HEK293 (cell line): ENCODE data around the gene KCNE4.

Experiments used
- CTCF ChIA-PET: fragments of 350-600 bp; formaldehyde crosslinking; extraction: SDS; loops from one replicate; lab custom pipeline; 2021; ENCODE audit warnings: antibody characterized with exemption; lab: Yijun Ruan, JAX
- POLR2A ChIA-PET: fragments of 300-600 bp; formaldehyde crosslinking; extraction: SDS; loops from one replicate; lab custom pipeline; 2020; ENCODE audit warnings: antibody characterized with exemption, inconsistent platforms; lab: Yijun Ruan, JAX
- H3K27ac ChIP-seq: fragments of 200-500 bp; sonication (Bioruptor generic); 2 replicates; pipeline ENCODE4 v1.5.1; 2014; ENCODE audit warnings: low read depth, low read length, control low read depth, inconsistent platforms; ENCODE audit errors: extremely low read depth
- H3K36me3 ChIP-seq, 2 experiments: fragments of 200-500 bp in 1 of 2; sonication (Bioruptor generic) in 1 of 2; 1 replicate in 1 of 2; 2 replicates in 1 of 2; pipeline ENCODE4 v1.5.1; 2014 to 2017; ENCODE audit warnings: inconsistent platforms in 2 of 2, low read length in 2 of 2; ENCODE audit not compliant: control insufficient read depth in 2 of 2, insufficient read depth in 1 of 2
- H3K4me1 ChIP-seq: fragments of 200-500 bp; sonication (Bioruptor generic); 2 replicates; pipeline ENCODE4 v1.5.1; 2014; ENCODE audit warnings: mild to moderate bottlenecking, low read length, inconsistent platforms; ENCODE audit not compliant: control insufficient read depth, insufficient read depth
- H3K4me3 ChIP-seq: 2 replicates; pipeline ENCODE4 v1.5.1; 2011; ENCODE audit warnings: low read depth, mild to moderate bottlenecking, control low read depth, low read length, moderate library complexity
- H3K9me3 ChIP-seq: fragments of 200-500 bp; sonication (Bioruptor generic); 2 replicates; pipeline ENCODE4 v1.5.1; 2014; ENCODE audit warnings: low read depth, low read length, inconsistent platforms; ENCODE audit not compliant: control insufficient read depth, insufficient read depth
- GFI1B ChIP-seq: fragments of 450-650 bp; formaldehyde crosslinking; IDR thresholded peaks from 2 replicates; pipeline ENCODE4 v1.5.1; 2016; ENCODE audit warnings: missing biosample characterization, missing genetic modification characterization
- KLF16 ChIP-seq: fragments of 450-650 bp; formaldehyde crosslinking; IDR thresholded peaks from 2 replicates; pipeline ENCODE4 v1.5.1; 2017; ENCODE audit warnings: missing biosample characterization, missing genetic modification characterization
- OSR2 ChIP-seq: fragments of 450-650 bp; formaldehyde crosslinking; IDR thresholded peaks from 2 replicates; pipeline ENCODE4 v1.5.1; 2016; ENCODE audit warnings: missing biosample characterization, missing genetic modification characterization
- RBAK ChIP-seq: fragments of 450-650 bp; formaldehyde crosslinking; IDR thresholded peaks from 2 replicates; pipeline ENCODE4 v1.5.1; 2016; ENCODE audit warnings: missing biosample characterization, missing genetic modification characterization
- SETDB1 ChIP-seq: IDR thresholded peaks from one replicate; pipeline ENCODE4 v1.6.1; 2017; ENCODE audit warnings: mild to moderate bottlenecking, low read length, moderate library complexity, mixed read lengths; ENCODE audit not compliant: insufficient read length
- ZNF121 ChIP-seq: fragments of 450-650 bp; formaldehyde crosslinking; IDR thresholded peaks from 2 replicates; pipeline ENCODE4 v1.5.1; 2016; ENCODE audit warnings: missing biosample characterization, missing genetic modification characterization
- ZNF146 ChIP-seq: fragments of 450-650 bp; formaldehyde crosslinking; IDR thresholded peaks from 2 replicates; pipeline ENCODE4 v1.5.1; 2016; ENCODE audit warnings: missing biosample characterization, missing genetic modification characterization
- ZNF175 ChIP-seq: fragments of 450-650 bp; formaldehyde crosslinking; IDR thresholded peaks from 2 replicates; pipeline ENCODE4 v1.5.1; 2016; ENCODE audit warnings: missing biosample characterization, missing genetic modification characterization
- ZNF19 ChIP-seq: fragments of 450-650 bp; formaldehyde crosslinking; IDR thresholded peaks from 2 replicates; pipeline ENCODE4; 2016; ENCODE audit warnings: missing biosample characterization, missing genetic modification characterization, low read depth
- ZNF2 ChIP-seq: fragments of 450-650 bp; formaldehyde crosslinking; IDR thresholded peaks from 2 replicates; pipeline ENCODE4 v1.5.1; 2016; ENCODE audit warnings: missing biosample characterization, missing genetic modification characterization
- ZNF223 ChIP-seq: fragments of 450-650 bp; formaldehyde crosslinking; IDR thresholded peaks from 2 replicates; pipeline ENCODE4 v1.5.1; 2016; ENCODE audit warnings: missing biosample characterization, missing genetic modification characterization
- ZNF354C ChIP-seq: fragments of 450-650 bp; formaldehyde crosslinking; IDR thresholded peaks from 2 replicates; pipeline ENCODE4 v1.5.1; 2016; ENCODE audit warnings: missing biosample characterization, missing genetic modification characterization, low read depth, borderline replicate concordance
- ZNF404 ChIP-seq: fragments of 450-650 bp; formaldehyde crosslinking; IDR thresholded peaks from 2 replicates; pipeline ENCODE4 v1.5.1; 2017; ENCODE audit warnings: missing biosample characterization, missing genetic modification characterization
- ZNF433 ChIP-seq: fragments of 450-650 bp; formaldehyde crosslinking; IDR thresholded peaks from 2 replicates; pipeline ENCODE4 v1.5.1; 2016; ENCODE audit warnings: missing biosample characterization, missing genetic modification characterization, low read depth
- ZNF544 ChIP-seq: fragments of 450-650 bp; formaldehyde crosslinking; IDR thresholded peaks from 2 replicates; pipeline ENCODE4 v1.5.0; 2017; ENCODE audit warnings: missing biosample characterization, missing genetic modification characterization
- ZNF560 ChIP-seq: fragments of 450-650 bp; formaldehyde crosslinking; IDR thresholded peaks from 2 replicates; pipeline ENCODE4 v1.5.1; 2017; ENCODE audit warnings: missing biosample characterization, missing genetic modification characterization, borderline replicate concordance
- ZNF600 ChIP-seq: fragments of 450-650 bp; formaldehyde crosslinking; IDR thresholded peaks from 2 replicates; pipeline ENCODE4 v1.5.1; 2016; ENCODE audit warnings: missing biosample characterization, missing genetic modification characterization
- ZNF701 ChIP-seq: fragments of 450-650 bp; formaldehyde crosslinking; IDR thresholded peaks from 2 replicates; pipeline ENCODE4 v1.5.1; 2016; ENCODE audit warnings: missing biosample characterization, missing genetic modification characterization
- ZNF791 ChIP-seq: fragments of 450-650 bp; formaldehyde crosslinking; IDR thresholded peaks from 2 replicates; pipeline ENCODE4 v1.5.1; 2016; ENCODE audit warnings: missing biosample characterization, missing genetic modification characterization
- ZNF837 ChIP-seq: fragments of 450-650 bp; formaldehyde crosslinking; IDR thresholded peaks from 2 replicates; pipeline ENCODE4 v1.5.1; 2016; ENCODE audit warnings: missing biosample characterization, missing genetic modification characterization
- ZSCAN16 ChIP-seq: fragments of 450-650 bp; formaldehyde crosslinking; IDR thresholded peaks from 2 replicates; pipeline ENCODE4 v1.5.1; 2016; ENCODE audit warnings: missing biosample characterization, missing genetic modification characterization
- ZXDB ChIP-seq: fragments of 450-650 bp; formaldehyde crosslinking; IDR thresholded peaks from 2 replicates; pipeline ENCODE4 v1.5.1; 2016; ENCODE audit warnings: missing biosample characterization, missing genetic modification characterization
- TF ChIP-seq, protein P1 (sequence below): fragments of 450-650 bp; formaldehyde crosslinking; IDR thresholded peaks from 2 replicates; pipeline ENCODE4 v1.5.1; 2016; ENCODE audit warnings: missing biosample characterization, missing genetic modification characterization
- TF ChIP-seq, protein P2 (sequence below): fragments of 450-650 bp; formaldehyde crosslinking; IDR thresholded peaks from 2 replicates; pipeline ENCODE4 v1.5.1; 2017; ENCODE audit warnings: missing biosample characterization, missing genetic modification characterization

The KCNE4 gene

DNA sequence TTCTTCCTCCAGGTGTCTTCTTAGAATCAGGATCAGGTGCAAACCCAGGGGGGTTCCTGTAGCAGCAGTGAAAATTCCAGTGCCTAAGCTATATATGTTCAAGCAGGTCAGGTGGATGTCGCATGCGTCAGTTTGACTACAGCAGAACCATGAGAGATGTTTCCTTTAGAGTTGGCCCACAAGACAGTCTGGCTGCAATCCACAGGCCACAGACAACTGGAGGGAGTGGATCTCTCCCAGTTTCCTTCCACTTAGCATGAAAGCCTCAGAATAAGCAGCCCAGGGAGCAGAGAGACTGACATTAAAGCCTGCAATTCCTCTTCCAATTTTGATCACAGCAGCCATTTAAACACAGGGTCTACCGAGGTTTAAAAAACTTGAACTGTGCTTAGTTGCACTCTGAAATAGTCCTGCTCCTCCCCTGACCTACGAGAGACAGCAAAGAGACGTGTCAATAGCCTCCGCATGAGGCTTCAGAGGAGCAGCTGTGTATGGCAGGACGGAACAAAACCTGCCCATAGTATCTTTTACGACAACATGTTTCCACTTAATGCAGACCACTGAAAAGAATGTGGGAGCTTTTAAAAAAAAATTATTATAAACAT lies 988 bp upstream of the KCNE4 start:
- no peaks in the 10 kb centered on the region for H3K9me3 ChIP-seq
- ChIA-PET POLR2A (no interaction called here), CTCF (interaction anchor here (0.6 to 1.0 kb wide), 2 partner anchors 11 to 1532 kb away, joined by 3 read pairs; no protein-coding TSS in a partner anchor)
- no peaks in the 10 kb centered on the region for H3K36me3 ChIP-seq
- H3K4me3 ChIP-seq, result no peak overlapping the region
- H3K4me1 ChIP-seq, result peaks cover 8% of the 10 kb centered on the region
- H3K27ac ChIP-seq, result no peak overlapping the region
- no peak for TF ChIP-seq RBAK (tag by site-specific recombination)
- TF ChIP-seq ZNF560 (tag by site-specific recombination), result no peak
- TF ChIP-seq ZNF837 (tag by site-specific recombination), result no peak
- TF ChIP-seq SETDB1, result no peak
- TF ChIP-seq GFI1B, result no peak
- no peak for TF ChIP-seq ZNF2
- no peak for TF ChIP-seq ZXDB (tag by site-specific recombination)
- TF ChIP-seq, protein P1, sequence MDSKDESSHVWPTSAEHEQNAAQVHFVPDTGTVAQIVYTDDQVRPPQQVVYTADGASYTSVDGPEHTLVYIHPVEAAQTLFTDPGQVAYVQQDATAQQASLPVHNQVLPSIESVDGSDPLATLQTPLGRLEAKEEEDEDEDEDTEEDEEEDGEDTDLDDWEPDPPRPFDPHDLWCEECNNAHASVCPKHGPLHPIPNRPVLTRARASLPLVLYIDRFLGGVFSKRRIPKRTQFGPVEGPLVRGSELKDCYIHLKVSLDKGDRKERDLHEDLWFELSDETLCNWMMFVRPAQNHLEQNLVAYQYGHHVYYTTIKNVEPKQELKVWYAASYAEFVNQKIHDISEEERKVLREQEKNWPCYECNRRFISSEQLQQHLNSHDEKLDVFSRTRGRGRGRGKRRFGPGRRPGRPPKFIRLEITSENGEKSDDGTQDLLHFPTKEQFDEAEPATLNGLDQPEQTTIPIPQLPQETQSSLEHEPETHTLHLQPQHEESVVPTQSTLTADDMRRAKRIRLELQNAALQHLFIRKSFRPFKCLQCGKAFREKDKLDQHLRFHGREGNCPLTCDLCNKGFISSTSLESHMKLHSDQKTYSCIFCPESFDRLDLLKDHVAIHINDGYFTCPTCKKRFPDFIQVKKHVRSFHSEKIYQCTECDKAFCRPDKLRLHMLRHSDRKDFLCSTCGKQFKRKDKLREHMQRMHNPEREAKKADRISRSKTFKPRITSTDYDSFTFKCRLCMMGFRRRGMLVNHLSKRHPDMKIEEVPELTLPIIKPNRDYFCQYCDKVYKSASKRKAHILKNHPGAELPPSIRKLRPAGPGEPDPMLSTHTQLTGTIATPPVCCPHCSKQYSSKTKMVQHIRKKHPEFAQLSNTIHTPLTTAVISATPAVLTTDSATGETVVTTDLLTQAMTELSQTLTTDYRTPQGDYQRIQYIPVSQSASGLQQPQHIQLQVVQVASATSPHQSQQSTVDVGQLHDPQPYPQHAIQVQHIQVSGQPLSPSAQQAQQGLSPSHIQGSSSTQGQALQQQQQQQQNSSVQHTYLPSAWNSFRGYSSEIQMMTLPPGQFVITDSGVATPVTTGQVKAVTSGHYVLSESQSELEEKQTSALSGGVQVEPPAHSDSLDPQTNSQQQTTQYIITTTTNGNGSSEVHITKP (tag by site-specific recombination), result no peak
- no peak for TF ChIP-seq ZNF121
- TF ChIP-seq OSR2 (tag by site-specific recombination), result no peak

DNA sequence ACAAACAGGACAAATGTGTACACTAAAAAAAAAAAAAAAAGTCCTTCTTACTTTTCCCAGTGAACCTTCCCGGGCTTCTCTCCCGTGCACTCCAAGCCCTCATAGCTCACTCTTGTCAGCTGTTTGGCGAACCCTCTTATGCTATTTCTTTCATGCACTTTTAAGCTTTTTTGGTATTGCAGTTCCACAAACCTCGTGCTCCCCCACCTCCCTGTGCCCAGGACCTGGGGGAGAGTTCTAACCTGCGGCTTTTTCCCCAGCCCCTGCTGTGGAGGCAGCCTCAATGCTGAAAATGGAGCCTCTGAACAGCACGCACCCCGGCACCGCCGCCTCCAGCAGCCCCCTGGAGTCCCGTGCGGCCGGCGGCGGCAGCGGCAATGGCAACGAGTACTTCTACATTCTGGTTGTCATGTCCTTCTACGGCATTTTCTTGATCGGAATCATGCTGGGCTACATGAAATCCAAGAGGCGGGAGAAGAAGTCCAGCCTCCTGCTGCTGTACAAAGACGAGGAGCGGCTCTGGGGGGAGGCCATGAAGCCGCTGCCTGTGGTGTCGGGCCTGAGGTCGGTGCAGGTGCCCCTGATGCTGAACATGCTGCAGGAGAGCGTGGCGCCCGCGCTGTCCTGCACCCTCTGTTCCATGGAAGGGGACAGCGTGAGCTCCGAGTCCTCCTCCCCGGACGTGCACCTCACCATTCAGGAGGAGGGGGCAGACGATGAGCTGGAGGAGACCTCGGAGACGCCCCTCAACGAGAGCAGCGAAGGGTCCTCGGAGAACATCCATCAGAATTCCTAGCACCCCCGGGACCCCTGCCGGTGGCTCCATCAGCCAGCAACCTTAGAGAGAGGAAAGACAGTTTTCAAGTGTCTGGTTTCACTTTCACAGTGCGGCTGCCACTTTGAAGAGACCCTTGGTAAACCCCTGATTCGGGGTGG lies 826 bp downstream of the KCNE4 start:
- no peak overlapping the region for H3K27ac ChIP-seq
- POLR2A ChIA-PET, result no interaction called here
- peaks cover 11% of the 10 kb centered on the region for H3K4me1 ChIP-seq
- H3K36me3 ChIP-seq, result no peaks in the 10 kb centered on the region
- no peak overlapping the region for H3K4me3 ChIP-seq
- CTCF ChIA-PET, result interaction anchor here (0.5 kb wide), 1 partner anchor 51 kb away, joined by 3 read pairs; no protein-coding TSS in a partner anchor
- no peak for TF ChIP-seq ZNF600 (tag by site-specific recombination)
- TF ChIP-seq ZSCAN16 (tag by site-specific recombination), result no peak
- no peak for TF ChIP-seq ZNF791 (tag by site-specific recombination)
- no peak for TF ChIP-seq ZNF354C (tag by site-specific recombination)
- no peak for TF ChIP-seq ZNF701 (tag by site-specific recombination)
- no peak for TF ChIP-seq ZNF404 (tag by site-specific recombination)
- H3K9me3 ChIP-seq, result no peaks in the 10 kb centered on the region

DNA sequence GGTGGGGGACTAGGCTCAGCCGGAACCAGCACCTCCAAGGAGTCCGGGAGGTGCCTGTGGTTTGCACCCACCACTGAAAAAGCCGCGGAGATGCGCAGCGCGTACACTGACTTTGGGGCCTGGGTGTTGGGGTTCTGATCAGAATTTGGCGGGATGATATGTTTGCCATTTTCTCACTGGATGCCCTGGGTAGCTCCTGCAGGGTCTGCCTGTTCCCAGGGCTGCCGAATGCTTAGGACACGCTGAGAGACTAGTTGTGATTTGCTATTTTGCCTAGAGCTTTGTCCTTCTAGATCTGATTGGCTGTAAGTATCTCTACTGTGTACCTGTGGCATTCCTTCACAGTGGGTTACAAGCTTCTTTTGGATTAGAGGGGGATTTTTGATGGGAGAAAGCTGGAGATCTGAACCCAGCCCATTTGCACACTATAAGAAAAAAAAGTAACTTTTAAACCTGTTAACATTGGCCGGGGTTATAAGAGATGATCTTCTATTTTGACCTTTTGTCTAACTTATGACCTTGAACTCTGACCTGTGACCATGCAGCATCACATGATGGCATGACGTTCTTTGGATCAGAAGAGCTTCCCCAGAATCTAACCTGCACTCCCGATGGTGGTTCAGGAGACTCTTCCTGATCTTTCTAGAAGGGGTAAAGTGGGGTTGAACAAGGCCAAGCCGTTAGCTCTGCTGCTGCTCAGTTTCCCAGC lies 1.6 kb downstream of the KCNE4 start:
- no peaks in the 10 kb centered on the region for H3K36me3 ChIP-seq
- peaks cover 11% of the 10 kb centered on the region for H3K4me1 ChIP-seq
- POLR2A ChIA-PET, result no interaction called here
- CTCF ChIA-PET, result interaction anchor here (0.6 to 1.0 kb wide), 3 partner anchors 9 to 74 kb away, joined by 3 read pairs; no protein-coding TSS in a partner anchor
- no peaks in the 10 kb centered on the region for H3K9me3 ChIP-seq
- TF ChIP-seq KLF16 (tag by site-specific recombination) (no peak), ZNF544 (tag by site-specific recombination) (no peak), ZNF223 (tag by site-specific recombination) (no peak), ZNF175 (tag by site-specific recombination) (no peak), ZNF433 (tag by site-specific recombination) (no peak), ZNF19 (no peak), ZNF146 (tag by site-specific recombination) (no peak)
- TF ChIP-seq, protein P2, sequence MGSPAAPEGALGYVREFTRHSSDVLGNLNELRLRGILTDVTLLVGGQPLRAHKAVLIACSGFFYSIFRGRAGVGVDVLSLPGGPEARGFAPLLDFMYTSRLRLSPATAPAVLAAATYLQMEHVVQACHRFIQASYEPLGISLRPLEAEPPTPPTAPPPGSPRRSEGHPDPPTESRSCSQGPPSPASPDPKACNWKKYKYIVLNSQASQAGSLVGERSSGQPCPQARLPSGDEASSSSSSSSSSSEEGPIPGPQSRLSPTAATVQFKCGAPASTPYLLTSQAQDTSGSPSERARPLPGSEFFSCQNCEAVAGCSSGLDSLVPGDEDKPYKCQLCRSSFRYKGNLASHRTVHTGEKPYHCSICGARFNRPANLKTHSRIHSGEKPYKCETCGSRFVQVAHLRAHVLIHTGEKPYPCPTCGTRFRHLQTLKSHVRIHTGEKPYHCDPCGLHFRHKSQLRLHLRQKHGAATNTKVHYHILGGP (tag by site-specific recombination), result no peak
- H3K4me3 ChIP-seq, result no peak overlapping the region
- H3K27ac ChIP-seq, result no peak overlapping the region
